ENCODE measurements around the gene PSMD9.

DNA sequence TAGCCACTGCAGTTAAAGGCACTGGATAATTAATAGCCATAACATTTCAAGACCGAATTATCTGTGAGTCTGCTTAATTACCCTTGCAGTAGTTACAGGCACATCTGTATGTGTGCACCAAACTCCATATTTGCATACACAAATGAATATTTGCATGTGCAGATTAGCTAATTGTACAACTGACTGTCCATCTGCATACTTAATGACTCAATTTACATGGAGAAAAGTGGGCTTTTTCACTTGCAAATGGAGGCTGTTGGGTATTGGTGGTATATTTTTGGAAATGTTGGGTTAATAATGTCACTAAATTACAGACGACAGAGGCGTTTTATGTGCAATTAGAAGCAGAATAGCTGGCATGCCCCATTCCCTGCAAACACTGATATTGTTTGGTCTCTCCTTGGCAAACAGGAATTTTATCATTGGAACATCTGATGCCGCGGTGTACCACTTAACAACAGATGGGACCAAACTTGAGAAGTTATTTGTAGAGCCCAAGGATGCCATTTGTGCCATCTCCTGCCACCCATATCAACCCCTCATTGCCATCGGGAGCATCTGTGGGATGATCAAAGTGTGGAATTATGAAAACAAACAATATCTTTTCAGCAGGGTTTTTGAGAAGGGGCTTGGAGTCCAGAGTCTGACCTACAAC lies 69.4 kb downstream of the PSMD9 start:
- TF ChIP-seq EP300 (IDR thresholded peaks at IDR 0.05), result no peak
- TF ChIP-seq, protein P1, sequence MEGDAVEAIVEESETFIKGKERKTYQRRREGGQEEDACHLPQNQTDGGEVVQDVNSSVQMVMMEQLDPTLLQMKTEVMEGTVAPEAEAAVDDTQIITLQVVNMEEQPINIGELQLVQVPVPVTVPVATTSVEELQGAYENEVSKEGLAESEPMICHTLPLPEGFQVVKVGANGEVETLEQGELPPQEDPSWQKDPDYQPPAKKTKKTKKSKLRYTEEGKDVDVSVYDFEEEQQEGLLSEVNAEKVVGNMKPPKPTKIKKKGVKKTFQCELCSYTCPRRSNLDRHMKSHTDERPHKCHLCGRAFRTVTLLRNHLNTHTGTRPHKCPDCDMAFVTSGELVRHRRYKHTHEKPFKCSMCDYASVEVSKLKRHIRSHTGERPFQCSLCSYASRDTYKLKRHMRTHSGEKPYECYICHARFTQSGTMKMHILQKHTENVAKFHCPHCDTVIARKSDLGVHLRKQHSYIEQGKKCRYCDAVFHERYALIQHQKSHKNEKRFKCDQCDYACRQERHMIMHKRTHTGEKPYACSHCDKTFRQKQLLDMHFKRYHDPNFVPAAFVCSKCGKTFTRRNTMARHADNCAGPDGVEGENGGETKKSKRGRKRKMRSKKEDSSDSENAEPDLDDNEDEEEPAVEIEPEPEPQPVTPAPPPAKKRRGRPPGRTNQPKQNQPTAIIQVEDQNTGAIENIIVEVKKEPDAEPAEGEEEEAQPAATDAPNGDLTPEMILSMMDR (IDR thresholded peaks at IDR 0.05), result no peak
